ENCODE measurements around the gene CLDN6. TPM values are rescaled to one million over a fixed set of nuclear protein-coding genes. Genes with fewer than 3 reads are reported as not detected.
"Not testable (repeated sequence)": the region's sequence is repeated elsewhere in the genome, so short reads cannot be mapped to it uniquely, and the experiment has no call there.

Gene CLDN6
- total RNA-seq, 4 donors from 2014 or later = not detected

- no peak for ATAC-seq
- Histone ChIP-seq H3K27ac (no peak overlapping the region), H3K4me3 (no peak overlapping the region), H3K9me3 (no peaks in the 10 kb centered on the region), H3K4me1 (peaks cover 0 to 22% (median 11%) of the 10 kb centered on the region in 3 donors), H3K27me3 (peaks cover 36% of the 10 kb centered on the region), H3K36me3 (no peaks in the 10 kb centered on the region)
- WGBS, 2 donors (ENCODE audit: low coverage in 1 of 2) = 75 to 82% methylated on average over 7 to 15 of the region's 17 CpGs
- TF ChIP-seq EP300 (IDR thresholded peaks at IDR 0.05) (no peak), POLR2A (IDR thresholded peaks at IDR 0.05) (no peak), CTCF (IDR thresholded peaks at IDR 0.05) (no peak), POLR2AphosphoS5 (IDR thresholded peaks at IDR 0.05) (no peak)
These were observed 37.2 kb upstream of the CLDN6 start for GRCh38 chr16:3054965-3055733.

GRCh38 chr16:3053330-3053710, 35.3 kb upstream of the CLDN6 start:
- H3K4me1 ChIP-seq, H3K9me3 ChIP-seq, H3K36me3 ChIP-seq, H3K27ac ChIP-seq, ATAC-seq, H3K4me3 ChIP-seq: not testable (repeated sequence)
- WGBS, 2 donors (ENCODE audit: low coverage in 1 of 2) = no CpG with 5 or more reads among the region's 13 CpGs
- peaks cover 46% of the 10 kb centered on the region for H3K27me3 ChIP-seq

GRCh38 chr16:3052571-3053329, 34.8 kb upstream of the CLDN6 start:
- H3K27ac ChIP-seq, H3K9me3 ChIP-seq, ATAC-seq, H3K4me1 ChIP-seq, H3K4me3 ChIP-seq, H3K36me3 ChIP-seq: not testable (repeated sequence)
- WGBS, 2 donors (ENCODE audit: low coverage in 1 of 2) = 67% methylated on average over 3 of the region's 12 CpGs; no CpG with 5 or more reads in 1 of the 2 donors
- peaks cover 46% of the 10 kb centered on the region for H3K27me3 ChIP-seq

GRCh38 chr16:3051494-3051893, 33.5 kb upstream of the CLDN6 start:
- Histone ChIP-seq H3K36me3 (no peaks in the 10 kb centered on the region), H3K27me3 (peaks cover 58% of the 10 kb centered on the region), H3K27ac (no peak overlapping the region), H3K4me1 (peaks cover 0 to 9% (median 6%) of the 10 kb centered on the region in 3 donors), H3K9me3 (no peaks in the 10 kb centered on the region), H3K4me3 (no peak overlapping the region)
- no peak for TF ChIP-seq EP300 (IDR thresholded peaks at IDR 0.05)
- WGBS, 2 donors (ENCODE audit: low coverage in 1 of 2) = 80 to 90% methylated on average over 1 to 9 of the region's 9 CpGs
- ATAC-seq = no peak

- Histone ChIP-seq H3K27ac (no peak overlapping the region), H3K4me3 (no peak overlapping the region), H3K9me3 (no peaks in the 10 kb centered on the region), H3K27me3 (peaks cover 63% of the 10 kb centered on the region), H3K36me3 (no peaks in the 10 kb centered on the region), H3K4me1 (peaks cover 0 to 14% (median 10%) of the 10 kb centered on the region in 3 donors)
- TF ChIP-seq CTCF (IDR thresholded peaks at IDR 0.05) = no peak
- TF ChIP-seq POLR2A (IDR thresholded peaks at IDR 0.05) = no peak
- no peak for TF ChIP-seq POLR2AphosphoS5 (IDR thresholded peaks at IDR 0.05)
- no peak for TF ChIP-seq EP300 (IDR thresholded peaks at IDR 0.05)
- WGBS, 2 donors (ENCODE audit: low coverage in 1 of 2) = 24 to 28% methylated on average over 4 of the region's 4 CpGs
- ATAC-seq = no peak
These were observed 33.0 kb upstream of the CLDN6 start for GRCh38 chr16:3051009-3051408.

- Histone ChIP-seq H3K27me3 (peaks cover 68% of the 10 kb centered on the region), H3K4me3 (no peak overlapping the region), H3K9me3 (no peaks in the 10 kb centered on the region), H3K4me1 (peaks cover 0 to 20% (median 16%) of the 10 kb centered on the region in 3 donors), H3K27ac (no peak overlapping the region), H3K36me3 (no peaks in the 10 kb centered on the region)
- TF ChIP-seq POLR2A (IDR thresholded peaks at IDR 0.05) = no peak
- no peak for ATAC-seq
- 72 to 87% methylated on average over 4 to 5 of the region's 5 CpGs for WGBS, 2 donors (ENCODE audit: low coverage in 1 of 2)
These were observed 32.5 kb upstream of the CLDN6 start for GRCh38 chr16:3050487-3050886.

Data from gastroesophageal sphincter (tissue), 4 donors.